ENCODE data around the gene PCAT6.

The PCAT6 gene

GRCh38 chr1:202852163-202852904, 41.6 kb downstream of the PCAT6 start:
- DNase-seq, result peak; percentile 28

GRCh38 chr1:202854787-202855186, 44.0 kb downstream of the PCAT6 start:
- no peak for DNase-seq

- no peak for DNase-seq
These were observed 45.3 kb downstream of the PCAT6 start for GRCh38 chr1:202856014-202856413.

GRCh38 chr1:202857136-202857610, 46.4 kb downstream of the PCAT6 start:
- no peak for DNase-seq

- DNase-seq, result no peak
These were observed 47.6 kb downstream of the PCAT6 start for GRCh38 chr1:202858331-202858730.

- no peak for DNase-seq
These were observed 48.1 kb downstream of the PCAT6 start for GRCh38 chr1:202858789-202859414.

GRCh38 chr1:202860744-202861419, 50.1 kb downstream of the PCAT6 start:
- peak; percentile 75 for DNase-seq

Measured in COR-L47 (cell line).